HG02759 (cell line): ENCODE measurements around the gene RHBDD1.

ENCODE experiments used
- ATAC-seq: cut with Tn5 transposase; IDR thresholded peaks from one replicate; pipeline ENCODE4 v1.9.1; 2021; ENCODE audit warnings: mild to moderate bottlenecking, moderate library complexity; ENCODE audit not compliant: unreplicated experiment

RHBDD1 gene

GRCh38 chr2:226978300-226978699, 142.4 kb downstream of the RHBDD1 start:
- no peak for ATAC-seq

- no peak for ATAC-seq
Observed at GRCh38 chr2:226979004-226979403, 143.2 kb downstream of the RHBDD1 start.

GRCh38 chr2:226981791-226982326, 146.0 kb downstream of the RHBDD1 start:
- no peak for ATAC-seq

- ATAC-seq = peak; percentile 2
Observed at GRCh38 chr2:226983895-226984749, 148.3 kb downstream of the RHBDD1 start.

- ATAC-seq = peak; percentile 98
Observed at GRCh38 chr2:226984750-226985582, 149.1 kb downstream of the RHBDD1 start.

GRCh38 chr2:226985583-226985946, 149.7 kb downstream of the RHBDD1 start:
- ATAC-seq = no peak

- peak; percentile 40 for ATAC-seq
Observed at GRCh38 chr2:226991663-226992062, 155.8 kb downstream of the RHBDD1 start.

- ATAC-seq = no peak
Observed at GRCh38 chr2:226993171-226993570, 157.3 kb downstream of the RHBDD1 start.

- ATAC-seq = no peak
Observed at GRCh38 chr2:226994775-226995174, 158.9 kb downstream of the RHBDD1 start.

GRCh38 chr2:226995625-226996041, 159.8 kb downstream of the RHBDD1 start:
- ATAC-seq = peak; percentile 40

GRCh38 chr2:226999661-227000060, 163.8 kb downstream of the RHBDD1 start:
- no peak for ATAC-seq

- ATAC-seq = no peak
Observed at GRCh38 chr2:227000123-227000522, 164.3 kb downstream of the RHBDD1 start.

GRCh38 chr2:227004482-227004881, 168.6 kb downstream of the RHBDD1 start:
- no peak for ATAC-seq

- no peak for ATAC-seq
Observed at GRCh38 chr2:227006189-227006897, 170.5 kb downstream of the RHBDD1 start.

- ATAC-seq = no peak
Observed at GRCh38 chr2:227007148-227007547, 171.3 kb downstream of the RHBDD1 start.

- no peak for ATAC-seq
Observed at GRCh38 chr2:227007940-227008339, 172.1 kb downstream of the RHBDD1 start.

- ATAC-seq = no peak
Observed at GRCh38 chr2:227010433-227010832, 174.6 kb downstream of the RHBDD1 start.

- no peak for ATAC-seq
Observed at GRCh38 chr2:227013330-227013729, 177.5 kb downstream of the RHBDD1 start.

GRCh38 chr2:227013881-227014280, 178.0 kb downstream of the RHBDD1 start:
- ATAC-seq = no peak

- ATAC-seq = no peak
Observed at GRCh38 chr2:227016894-227017293, 181.0 kb downstream of the RHBDD1 start.

GRCh38 chr2:227020416-227020815, 184.6 kb downstream of the RHBDD1 start:
- ATAC-seq = no peak
